Endothelial cell of umbilical vein (primary cell): ENCODE measurements around the gene TCP11L2. TPM values are rescaled to one million over a fixed set of nuclear protein-coding genes. Genes with fewer than 3 reads are reported as not detected.

Experiments
- BruUV-seq: library from RNA; stranded (reverse); fragments of 400-500 nt; replicated peaks from 2 replicates; lab custom pipeline; 2021; lab: Mats Ljungman, UMichigan
- CTCF ChIA-PET: fragments of 300-600, 350-600 bp; sonication (Branson Sonifier 250); formaldehyde crosslinking; loops from one replicate; lab custom pipeline; 2021; ENCODE audit warnings: antibody characterized with exemption, inconsistent platforms; lab: Charles Lee
- POLR2A ChIA-PET: fragments of 300-600, 350-600 bp; sonication (Branson Sonifier 250); formaldehyde crosslinking; loops from one replicate; lab custom pipeline; 2021; ENCODE audit warnings: antibody characterized with exemption, inconsistent platforms; lab: Charles Lee
- DNase-seq: peaks from one replicate; pipeline ENCODE4 v3.0.0-alpha.2; 2011; ENCODE audit warnings: low read depth, low spot score
- FAIRE-seq: peaks from 2 replicates; lab custom pipeline; 2011; peaks lifted over from hg19 to GRCh38; lab: Jason Lieb, UNC
- H2AFZ ChIP-seq: 2 replicates; pipeline ENCODE4 v1.6.0; 2012; ENCODE audit warnings: low read depth, low read length, control low read depth, inconsistent platforms
- H3K27ac ChIP-seq: 2 replicates; pipeline ENCODE4 v1.5.1; 2011; ENCODE audit warnings: low read depth, mild to moderate bottlenecking, control low read depth, low read length, moderate library complexity; ENCODE audit not compliant: insufficient read depth
- H3K27me3 ChIP-seq, 2 experiments: 2 replicates each; pipeline versions ENCODE4 v1.6.0 to v1.6.1; 2011; ENCODE audit warnings: low read length in 2 of 2, mixed read lengths in 1 of 2; ENCODE audit not compliant: control insufficient read depth in 2 of 2, insufficient read depth in 2 of 2
- H3K36me3 ChIP-seq, 2 experiments: 2 replicates in 1 of 2; 3 replicates in 1 of 2; pipeline ENCODE4 v1.5.1; 2011; ENCODE audit warnings: low read length in 2 of 2, mild to moderate bottlenecking in 1 of 2, moderate library complexity in 1 of 2; ENCODE audit not compliant: control insufficient read depth in 2 of 2, insufficient read depth in 2 of 2; ENCODE audit errors: extremely low read depth in 1 of 2
- H3K4me1 ChIP-seq: 3 replicates; pipeline ENCODE4 v1.5.1; 2011; ENCODE audit warnings: mild to moderate bottlenecking, low read length; ENCODE audit not compliant: control insufficient read depth, insufficient read depth; ENCODE audit errors: extremely low read depth
- H3K4me2 ChIP-seq: 2 replicates; pipeline ENCODE4 v1.6.1; 2011; ENCODE audit warnings: low read length, control low read depth, mixed read lengths; ENCODE audit not compliant: insufficient read depth
- H3K4me3 ChIP-seq, 3 experiments: fragments of 200-600 bp in 1 of 3; sonication (generic), shearing (Covaris generic) in 1 of 3; replicated peaks in 1 of 3; 2 replicates each; pipeline ENCODE4 v1.5.1; 2011 to 2016; ENCODE audit warnings: control low read depth in 3 of 3, low read length in 3 of 3, mild to moderate bottlenecking in 2 of 3, inconsistent platforms in 1 of 3, low read depth in 1 of 3, moderate library complexity in 1 of 3; ENCODE audit not compliant: insufficient read depth in 1 of 3
- H3K79me2 ChIP-seq: 2 replicates; pipeline ENCODE4 v1.6.0; 2012; ENCODE audit warnings: low read length, inconsistent platforms; ENCODE audit not compliant: control insufficient read depth, insufficient read depth
- H3K9ac ChIP-seq: replicated peaks from 2 replicates; pipeline ENCODE3; 2011; ENCODE audit warnings: low read length, control low read depth; ENCODE audit not compliant: insufficient read depth; ENCODE audit errors: extremely low read depth
- H3K9me1 ChIP-seq: replicated peaks from 3 replicates; pipeline ENCODE4 v1.6.0; 2011; ENCODE audit warnings: mild to moderate bottlenecking, low read length; ENCODE audit not compliant: control insufficient read depth, insufficient read depth; ENCODE audit errors: extremely low read depth
- H3K9me3 ChIP-seq: replicated peaks from 2 replicates; pipeline ENCODE4 v1.5.1; 2012; ENCODE audit warnings: low read length, inconsistent platforms; ENCODE audit not compliant: control insufficient read depth, insufficient read depth
- H4K20me1 ChIP-seq: replicated peaks from 2 replicates; pipeline ENCODE3; 2011; ENCODE audit warnings: mild to moderate bottlenecking, low read length; ENCODE audit not compliant: control insufficient read depth, insufficient read depth; ENCODE audit errors: extremely low read depth
- CTCF ChIP-seq, 2 donors: IDR thresholded peaks; 1 replicate in 1 of 2; 2 replicates in 1 of 2; pipeline ENCODE4 v1.5.1; 2011; ENCODE audit warnings: low read length in 2 of 2, mild to moderate bottlenecking in 2 of 2, moderate library complexity in 2 of 2, control low read depth in 1 of 2, inconsistent platforms in 1 of 2, low read depth in 1 of 2; ENCODE audit not compliant: insufficient read depth in 1 of 2; ENCODE audit errors: extremely low read depth in 1 of 2
- EZH2 ChIP-seq: IDR thresholded peaks from 2 replicates; pipeline ENCODE4 v1.6.1; 2012; ENCODE audit warnings: borderline replicate concordance, low read depth, mild to moderate bottlenecking, moderate library complexity, low read length, inconsistent platforms; ENCODE audit not compliant: severe bottlenecking
- FOS ChIP-seq: IDR thresholded peaks from 2 replicates; pipeline ENCODE4 v1.6.1; 2011; ENCODE audit warnings: mild to moderate bottlenecking, low read length, moderate library complexity, borderline replicate concordance; ENCODE audit not compliant: insufficient read depth
- GATA2 ChIP-seq: IDR thresholded peaks from 2 replicates; pipeline ENCODE4 v1.7.0; 2011; ENCODE audit warnings: low read depth, mild to moderate bottlenecking, moderate library complexity, mixed read lengths, low read length; ENCODE audit not compliant: insufficient read length, insufficient read depth
- JUN ChIP-seq: IDR thresholded peaks from 2 replicates; pipeline ENCODE4 v1.6.1; 2011; ENCODE audit warnings: borderline replicate concordance, low read depth; ENCODE audit not compliant: insufficient read length, insufficient read depth
- MAX ChIP-seq: IDR thresholded peaks from 2 replicates; pipeline ENCODE4 v1.6.1; 2011; ENCODE audit not compliant: insufficient read depth, insufficient read length
- MYC ChIP-seq: IDR thresholded peaks from one replicate; pipeline ENCODE4 v1.6.1; 2011; ENCODE audit warnings: mild to moderate bottlenecking, low read depth, low read length
- POLR2A ChIP-seq: IDR thresholded peaks from 2 replicates; pipeline ENCODE4 v1.6.1; 2012; ENCODE audit warnings: low read depth, mild to moderate bottlenecking, control low read depth, low read length
- POLR2AphosphoS5 ChIP-seq: IDR thresholded peaks from 2 replicates; pipeline ENCODE4 v1.6.1; 2012; ENCODE audit warnings: low read depth, mild to moderate bottlenecking, control low read depth, low read length, moderate library complexity; ENCODE audit not compliant: insufficient read depth
- dilution Hi-C: fragments of 300-500 bp; cut with MboI; formaldehyde crosslinking; loops from one replicate; pipeline ENCODE4 v1.15.0; 2019; ENCODE audit warnings: low sequenced_read_pairs; ENCODE audit not compliant: extremely low pct_ligation_motif_present
- intact Hi-C: fragments of 100-400 bp; cut with micrococcal nuclease; formaldehyde crosslinking; loops from one replicate; pipeline ENCODE4 v1.10.0; 2022
- polyA plus RNA-seq, 4 experiments: library from polyadenylated mRNA; depleted of rRNA in 3 of 4; stranded (reverse) in 3 of 4; unstranded in 1 of 4; fragments of >200 nt; gene quantifications; 2 replicates each; pipeline versions ENCODE4 v1.2.1 to v1.2.3, GENCODE V29; 2011 to 2012; ENCODE audit warnings: missing spikeins in 1 of 4
- total RNA-seq: library from RNA; stranded (reverse); gene quantifications from 2 replicates; pipeline ENCODE4 v1.2.3, GENCODE V29; 2021

TCP11L2 gene
- total and polyA plus RNA-seq, 2 donors (not counting 3 experiments of a cell fraction or from before 2014, with no cell fraction given): 6.0 to 18.7 TPM

- POLR2A ChIA-PET: no interaction called here
- H3K9me3 ChIP-seq: no peaks in the 10 kb centered on the region
- H3K27me3 ChIP-seq: peaks cover 9 to 14% of the 10 kb centered on the region in 2 experiments
- H4K20me1 ChIP-seq: no peaks in the 10 kb centered on the region
- FAIRE-seq (no peak), DNase-seq (no peak)
- no peaks in the 10 kb centered on the region for H3K9me1 ChIP-seq
- dilution Hi-C loops: no loop called here
- no peak overlapping the region for H2AFZ ChIP-seq
- no peak overlapping the region for H3K4me3 ChIP-seq
- CTCF ChIA-PET: interaction anchor here (1.5 kb wide), 1 partner anchor 13 kb away, joined by 3 read pairs; no protein-coding TSS in a partner anchor
- H3K4me1 ChIP-seq: no peaks in the 10 kb centered on the region
- H3K27ac ChIP-seq: no peak overlapping the region
- H3K36me3 ChIP-seq: peaks cover 0 to 4% of the 10 kb centered on the region in 2 experiments
- intact Hi-C loops: no loop called here
- no peak overlapping the region for H3K9ac ChIP-seq
- TF ChIP-seq EZH2 (no peak), CTCF (IDR thresholded peaks at IDR 0.05; ENCODE audit: extremely low read depth in 1 of 2, insufficient read depth in 1 of 2, low read depth in 1 of 2, low read length in 2 of 2) (no peak), MYC (no peak), MAX (no peak), FOS (no peak), POLR2A (no peak), JUN (no peak), POLR2AphosphoS5 (no peak), GATA2 (no peak)
- H3K79me2 ChIP-seq: no peaks in the 10 kb centered on the region
- no peak overlapping the region for H3K4me2 ChIP-seq
- no TSS peak for BruUV-seq
Measured at GRCh38 chr12:106333010-106333409, 30.5 kb downstream of the TCP11L2 start.
